Islet precursor cell (in vitro differentiated cells): ENCODE measurements around the gene CDC26.
A peak's percentile ranks its signal among the peaks of the same experiment; 100 is the strongest.
"Not testable (repeated sequence)": the region's sequence is repeated elsewhere in the genome, so short reads cannot be mapped to it uniquely, and the experiment has no call there.

ENCODE experiments used
- DNase-seq: peaks from one replicate; pipeline ENCODE4 v3.0.0-alpha.2; 2018

CDC26 gene

GRCh38 chr9:113275157-113276131 lies at the start of gene CDC26, which contains the start of gene PRPF4:
Gene CDC26 (minus strand): TSS chr9:113275572. CDS start chr9:113272507, 3,065 bp downstream.
Gene PRPF4 (plus strand): TSS chr9:113275658. CDS start chr9:113275744, 86 bp downstream.
- peak; percentile 99 for DNase-seq

- DNase-seq = no peak
Observed at GRCh38 chr9:113322671-113323070, 47.3 kb upstream of the CDC26 start.

GRCh38 chr9:113320051-113320450 lies 44.7 kb upstream of the CDC26 start:
- no peak for DNase-seq

GRCh38 chr9:113319054-113319453 lies 43.7 kb upstream of the CDC26 start:
- no peak for DNase-seq

- DNase-seq = no peak
Observed at GRCh38 chr9:113317777-113318176, 42.4 kb upstream of the CDC26 start.

- DNase-seq = no peak
Observed at GRCh38 chr9:113316030-113316429, 40.7 kb upstream of the CDC26 start.

- no peak for DNase-seq
Observed at GRCh38 chr9:113315231-113315630, 39.9 kb upstream of the CDC26 start.

GRCh38 chr9:113313261-113313660 lies 37.9 kb upstream of the CDC26 start:
- no peak for DNase-seq

GRCh38 chr9:113311961-113312360 lies 36.6 kb upstream of the CDC26 start:
- DNase-seq = no peak

- no peak for DNase-seq
Observed at GRCh38 chr9:113310538-113310937, 35.2 kb upstream of the CDC26 start.

GRCh38 chr9:113309204-113309813 lies 33.9 kb upstream of the CDC26 start:
- no peak for DNase-seq

GRCh38 chr9:113307396-113307975 lies 32.1 kb upstream of the CDC26 start:
- no peak for DNase-seq

- DNase-seq = no peak
Observed at GRCh38 chr9:113306566-113306965, 31.2 kb upstream of the CDC26 start.

GRCh38 chr9:113302792-113303418 lies 27.5 kb upstream of the CDC26 start, which contains the start of gene RNF183:
Gene RNF183 (minus strand): TSS chr9:113303376. CDS start chr9:113298184, 5,192 bp downstream.
- no peak for DNase-seq

GRCh38 chr9:113301548-113301947 lies 26.2 kb upstream of the CDC26 start:
- DNase-seq = no peak

- no peak for DNase-seq
Observed at GRCh38 chr9:113299800-113300292, 24.5 kb upstream of the CDC26 start.

GRCh38 chr9:113298924-113299770 lies 23.8 kb upstream of the CDC26 start:
- DNase-seq = no peak

- no peak for DNase-seq
Observed at GRCh38 chr9:113298311-113298710, 22.9 kb upstream of the CDC26 start.

- no peak for DNase-seq
Observed at GRCh38 chr9:113296796-113297558, 21.6 kb upstream of the CDC26 start.

GRCh38 chr9:113296247-113296646 lies 20.9 kb upstream of the CDC26 start:
- not testable (repeated sequence) for DNase-seq

GRCh38 chr9:113293285-113293878 lies 18.0 kb upstream of the CDC26 start:
- no peak for DNase-seq
